GDM1 (cell line): ENCODE data around the gene DIS3L2.
"Not testable (repeated sequence)": the region's sequence is repeated elsewhere in the genome, so short reads cannot be mapped to it uniquely, and the experiment has no call there.

ENCODE experiments used
- DNase-seq: peaks from one replicate; lab custom pipeline; 2025; lab: John Stamatoyannopoulos, UW

Gene DIS3L2

DNA sequence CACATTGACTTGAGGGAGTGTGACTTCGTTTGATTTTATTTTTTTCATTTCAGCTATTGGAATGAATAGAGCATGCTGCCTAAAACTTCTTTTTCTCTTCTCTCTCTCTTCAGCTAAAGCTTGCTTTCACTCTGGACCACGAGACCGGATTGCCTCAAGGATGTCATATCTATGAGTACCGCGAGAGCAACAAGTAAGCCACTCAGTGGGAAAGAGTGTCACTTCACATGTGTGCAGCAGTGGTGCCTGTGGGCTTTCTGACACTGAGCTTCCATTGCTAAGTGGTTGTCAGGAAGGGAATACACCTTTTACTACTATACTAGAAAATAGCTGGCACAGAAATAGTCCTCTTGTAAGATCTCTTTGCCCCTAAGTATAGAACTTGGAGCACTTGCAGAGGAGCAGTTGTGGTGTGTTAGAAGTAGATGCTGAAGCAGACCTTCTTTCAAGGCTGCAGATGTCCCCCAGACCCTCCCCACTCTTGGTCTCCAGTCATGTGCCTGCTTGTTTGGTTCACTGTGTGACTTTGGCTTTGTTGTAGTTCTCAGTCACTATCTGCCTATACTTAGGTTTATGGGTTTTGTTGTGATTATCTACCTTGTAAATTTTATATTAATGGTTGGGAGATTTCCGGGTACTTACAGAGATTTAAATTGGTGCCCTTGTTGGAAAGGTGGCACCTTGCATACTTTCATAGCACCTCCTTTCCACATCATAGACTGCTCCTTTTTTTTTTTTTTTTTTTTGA is 338.6 kb downstream of the DIS3L2 start:
- DNase-seq, result no peak

DNA sequence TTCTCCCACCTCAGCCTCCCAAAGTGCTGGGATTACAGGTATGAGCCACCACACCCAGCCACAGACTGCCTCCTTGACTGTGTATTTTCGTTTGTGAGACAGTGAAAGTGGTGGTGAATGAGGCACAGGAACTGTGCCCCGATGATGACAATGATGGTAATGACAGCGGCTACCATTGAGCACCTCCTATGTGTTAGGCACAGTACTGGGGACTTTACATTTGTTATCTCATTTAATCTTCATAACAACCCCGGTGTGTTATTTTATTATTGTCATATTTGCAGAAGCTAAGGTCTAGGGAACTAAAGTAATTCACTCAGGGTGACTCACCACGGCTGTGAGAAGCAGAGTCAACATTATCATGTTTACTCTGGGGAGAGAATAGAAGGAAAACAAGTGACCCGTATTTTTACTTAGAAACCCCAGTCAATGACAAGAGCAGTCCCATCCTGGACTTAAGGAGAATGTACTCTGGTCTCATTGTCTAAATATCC is 339.4 kb downstream of the DIS3L2 start:
- DNase-seq, result no peak

GRCh38 chr2:232304236-232304635 is 342.7 kb downstream of the DIS3L2 start:
- no peak for DNase-seq

- no peak for DNase-seq
These were observed 345.3 kb downstream of the DIS3L2 start for GRCh38 chr2:232306741-232307305.

DNA sequence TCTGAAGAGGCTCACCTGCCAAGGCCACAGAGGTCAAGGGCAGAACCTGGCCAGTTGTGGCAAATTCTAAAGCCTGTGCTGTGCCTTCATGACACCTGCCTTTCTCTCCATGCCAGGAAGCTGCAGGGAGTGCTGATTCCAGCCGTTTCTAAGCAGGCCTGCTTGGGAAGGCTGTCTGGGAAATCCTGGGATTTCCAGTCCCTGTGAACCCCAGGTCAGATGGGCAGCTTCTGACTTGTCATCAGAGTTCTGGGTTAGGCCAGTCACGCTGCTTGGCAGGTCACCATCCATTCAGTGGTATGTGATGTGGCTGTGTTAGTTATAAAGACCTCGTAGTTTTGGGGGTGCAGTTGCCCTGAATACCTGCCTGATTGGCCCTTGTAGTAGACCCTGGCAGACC is 346.3 kb downstream of the DIS3L2 start:
- no peak for DNase-seq

DNA sequence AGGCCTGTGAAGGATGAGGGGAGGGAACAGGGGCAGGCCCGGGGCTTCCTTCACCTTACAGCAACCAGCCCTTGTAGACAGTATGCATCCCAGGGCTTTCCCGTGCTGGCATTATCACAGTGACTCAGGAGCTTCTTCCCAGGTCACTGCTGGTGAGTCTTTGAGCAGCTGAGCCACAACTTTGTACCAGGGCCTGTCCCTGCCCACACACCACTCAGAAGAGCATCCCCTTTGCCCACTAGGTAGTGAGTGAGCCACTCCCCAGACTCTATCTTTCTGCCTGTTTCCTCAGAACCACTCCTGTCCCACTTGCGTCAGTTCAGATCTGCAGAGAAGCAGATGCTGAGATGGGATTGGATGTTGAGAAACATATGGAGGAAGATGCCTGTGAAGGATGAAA is 347.5 kb downstream of the DIS3L2 start:
- DNase-seq, result no peak

DNA sequence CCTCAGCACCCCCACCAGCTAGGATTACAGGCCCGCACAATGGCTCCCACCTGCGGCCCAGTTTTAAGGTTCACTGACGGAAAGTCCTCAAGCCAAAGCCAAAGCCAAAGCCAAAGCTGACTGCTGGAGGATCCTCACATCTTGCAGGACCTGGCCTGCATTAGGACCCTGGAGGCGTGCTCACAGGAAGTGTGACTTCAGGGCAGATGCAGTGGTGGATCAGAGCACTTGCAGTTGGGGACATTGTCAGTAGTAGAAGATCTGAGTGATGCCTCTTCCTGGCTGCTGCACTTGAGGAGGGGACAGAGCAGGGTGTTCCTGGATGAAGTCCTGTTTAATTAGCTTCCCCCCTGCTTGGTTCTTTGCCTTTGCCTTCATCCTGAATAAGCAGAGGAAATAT is 348.1 kb downstream of the DIS3L2 start:
- no peak for DNase-seq

- DNase-seq, result no peak
These were observed 348.6 kb downstream of the DIS3L2 start for GRCh38 chr2:232310121-232310520.

DNA sequence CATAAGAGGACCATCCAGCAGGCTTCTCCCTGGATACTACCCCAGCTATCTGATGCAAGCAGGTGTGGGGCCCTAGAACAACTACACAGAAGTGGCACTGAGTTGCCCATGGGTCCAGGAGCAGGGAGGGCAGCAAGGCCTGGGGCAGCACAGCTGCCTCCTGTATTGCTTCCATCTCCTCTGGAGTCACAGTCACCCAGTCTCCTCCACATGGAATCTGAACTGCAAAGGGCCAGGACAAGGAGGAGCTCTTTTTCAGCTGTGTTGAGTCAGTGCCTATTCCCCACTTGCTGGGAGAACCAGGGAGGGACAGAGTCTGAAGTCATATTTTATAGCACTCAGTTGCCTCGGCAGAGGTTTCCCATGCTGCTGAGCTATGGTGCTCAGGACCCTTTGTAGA is 349.2 kb downstream of the DIS3L2 start:
- no peak for DNase-seq

DNA sequence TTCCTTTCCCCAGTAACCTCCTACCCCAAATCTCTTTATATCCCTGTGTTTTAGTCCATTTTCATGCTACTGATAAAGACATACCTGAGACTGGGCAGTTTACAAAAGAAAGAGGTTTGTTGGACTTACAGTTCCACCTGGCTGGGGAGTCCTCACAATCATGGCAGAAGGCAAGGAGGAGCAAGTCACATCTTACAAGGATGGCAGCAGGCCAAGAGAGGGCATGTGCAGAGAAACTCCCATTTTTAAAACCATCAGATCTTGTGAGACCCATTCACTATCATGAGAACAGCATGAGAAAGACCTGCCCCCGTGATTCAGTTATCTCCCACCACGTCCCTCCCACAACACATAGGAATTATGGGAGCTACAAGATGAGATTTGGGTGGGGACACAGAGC is 352.1 kb downstream of the DIS3L2 start:
- DNase-seq, result not testable (repeated sequence)

GRCh38 chr2:232315049-232315922 is 353.8 kb downstream of the DIS3L2 start:
- DNase-seq, result peak; percentile 86

- no peak for DNase-seq
These were observed 354.4 kb downstream of the DIS3L2 start for GRCh38 chr2:232315923-232316299.

DNA sequence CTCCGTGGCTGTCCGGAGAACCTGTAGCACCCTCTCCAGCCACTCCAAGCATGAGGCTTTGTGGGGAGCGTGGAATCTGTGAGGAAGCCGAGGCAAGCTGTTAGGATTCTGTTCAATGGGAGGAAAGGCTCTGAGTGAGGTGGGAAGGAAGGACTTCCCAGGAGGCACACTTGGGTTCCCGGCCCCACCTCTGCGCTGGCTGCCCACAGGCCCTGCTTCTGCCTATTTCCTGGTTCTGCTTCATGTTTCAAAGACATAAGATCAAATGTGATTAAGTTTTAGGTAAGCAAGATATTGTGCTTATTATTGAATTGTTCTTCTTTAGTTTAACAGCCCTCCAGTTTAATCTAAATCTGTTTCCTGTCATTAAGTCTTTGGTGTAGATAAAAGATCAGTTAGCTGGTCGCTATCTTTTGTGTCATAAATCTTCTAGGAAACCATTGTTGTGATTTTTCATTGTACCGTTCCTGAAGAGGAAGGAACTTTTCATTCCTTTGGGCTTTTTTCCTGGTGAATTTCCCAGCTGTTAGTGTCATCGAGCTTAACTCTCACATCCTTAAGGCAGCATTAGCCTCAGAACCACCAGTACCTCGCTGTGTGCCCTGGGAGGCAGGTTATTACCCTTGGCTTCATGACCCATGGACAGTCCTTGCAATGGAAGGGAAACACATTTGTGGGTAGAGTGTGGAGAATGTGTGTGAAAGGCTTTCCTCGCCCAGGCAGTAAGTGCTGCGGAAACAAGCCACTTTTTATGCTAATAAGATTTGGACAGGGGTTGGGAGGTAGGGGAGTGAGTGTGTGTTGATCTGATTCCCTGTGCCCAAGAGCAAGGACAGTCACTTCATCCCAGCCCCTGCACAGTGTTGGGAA is 355.2 kb downstream of the DIS3L2 start:
- no peak for DNase-seq

- no peak for DNase-seq
These were observed 356.8 kb downstream of the DIS3L2 start for GRCh38 chr2:232318169-232318855.

DNA sequence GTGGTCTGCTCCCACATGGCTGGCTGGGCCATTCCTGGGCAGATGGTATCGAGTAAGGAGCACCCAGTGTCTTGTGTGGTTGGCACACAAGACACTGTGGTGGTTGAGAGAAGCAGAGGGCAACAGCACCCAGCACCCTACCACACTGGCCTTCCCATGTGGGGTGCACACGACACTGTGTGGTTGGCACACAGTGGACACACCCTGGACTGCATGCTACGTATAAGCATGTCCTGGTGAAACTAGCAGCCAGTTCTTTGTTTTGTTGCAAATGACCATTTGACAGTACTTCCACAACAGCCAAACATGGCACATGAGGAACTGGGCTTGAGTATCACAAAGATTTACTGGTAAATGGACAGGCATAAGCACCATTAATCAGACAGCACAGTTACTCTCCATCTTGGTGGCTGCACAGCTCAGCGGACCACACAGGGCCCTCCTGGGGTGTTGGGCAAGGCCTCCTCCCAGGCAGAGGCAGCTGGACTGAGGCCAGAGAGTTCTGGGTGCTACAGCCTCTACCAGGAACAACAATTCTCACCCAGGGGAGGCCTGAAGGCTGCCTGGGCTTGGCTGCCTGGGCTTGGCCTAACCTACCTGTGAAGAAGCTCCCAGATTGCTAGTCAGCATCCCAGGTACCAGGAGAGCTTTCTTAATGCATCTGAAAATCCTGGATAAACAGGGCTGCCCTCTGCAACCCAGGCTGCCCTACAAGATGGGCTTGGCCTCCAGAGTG is 357.7 kb downstream of the DIS3L2 start:
- no peak for DNase-seq

- no peak for DNase-seq
These were observed 358.4 kb downstream of the DIS3L2 start for GRCh38 chr2:232319803-232320442.

DNA sequence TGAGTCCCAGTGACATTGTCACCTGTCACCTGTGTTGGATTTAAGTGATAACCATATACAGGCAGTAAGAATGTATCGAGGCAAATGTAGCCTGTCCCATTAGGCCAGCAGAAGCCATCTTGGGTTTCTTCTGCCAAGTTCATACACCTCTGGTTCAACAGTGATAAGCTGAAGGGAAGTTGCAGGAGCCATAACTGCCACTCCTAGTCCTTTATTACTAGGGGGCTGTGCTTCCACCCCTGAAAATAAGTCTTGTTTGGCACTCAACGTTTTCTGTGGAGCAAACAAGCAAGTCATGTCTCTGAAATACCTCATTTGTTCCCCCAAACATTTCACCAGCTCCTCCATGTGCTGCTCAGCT is 358.9 kb downstream of the DIS3L2 start:
- DNase-seq, result no peak

DNA sequence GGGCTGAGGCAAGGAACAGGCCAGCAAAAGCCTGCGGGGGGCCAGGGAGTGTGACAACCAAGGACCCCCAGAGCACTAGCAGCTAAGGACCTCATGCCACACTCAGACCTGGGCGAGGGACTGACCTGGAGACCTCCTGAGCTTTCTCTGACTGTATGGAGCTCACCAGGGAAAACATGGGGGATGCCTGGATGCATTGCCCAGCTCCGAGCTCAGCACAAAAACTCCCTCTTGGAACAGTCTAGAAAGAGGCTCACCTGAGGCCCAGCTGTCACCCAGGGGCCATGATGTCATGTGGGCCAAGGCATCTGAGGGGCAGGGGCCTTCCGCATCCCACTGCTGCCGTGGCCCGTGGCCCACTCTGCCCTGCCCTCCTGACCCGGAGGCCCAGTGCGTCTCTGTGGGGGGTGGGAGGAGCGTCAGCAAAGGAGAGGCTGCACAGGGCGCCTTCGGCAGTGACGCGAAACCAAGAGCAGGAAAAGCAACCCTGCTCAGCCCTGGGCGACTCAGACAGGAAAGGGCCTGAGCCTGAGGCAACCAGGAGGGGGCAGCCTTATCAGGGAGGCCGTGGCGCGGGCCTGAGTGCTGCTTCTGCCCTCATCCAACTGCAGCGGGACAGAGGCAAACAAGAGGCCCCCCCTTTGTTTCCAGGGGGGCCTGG is 359.8 kb downstream of the DIS3L2 start:
- DNase-seq, result no peak

DNA sequence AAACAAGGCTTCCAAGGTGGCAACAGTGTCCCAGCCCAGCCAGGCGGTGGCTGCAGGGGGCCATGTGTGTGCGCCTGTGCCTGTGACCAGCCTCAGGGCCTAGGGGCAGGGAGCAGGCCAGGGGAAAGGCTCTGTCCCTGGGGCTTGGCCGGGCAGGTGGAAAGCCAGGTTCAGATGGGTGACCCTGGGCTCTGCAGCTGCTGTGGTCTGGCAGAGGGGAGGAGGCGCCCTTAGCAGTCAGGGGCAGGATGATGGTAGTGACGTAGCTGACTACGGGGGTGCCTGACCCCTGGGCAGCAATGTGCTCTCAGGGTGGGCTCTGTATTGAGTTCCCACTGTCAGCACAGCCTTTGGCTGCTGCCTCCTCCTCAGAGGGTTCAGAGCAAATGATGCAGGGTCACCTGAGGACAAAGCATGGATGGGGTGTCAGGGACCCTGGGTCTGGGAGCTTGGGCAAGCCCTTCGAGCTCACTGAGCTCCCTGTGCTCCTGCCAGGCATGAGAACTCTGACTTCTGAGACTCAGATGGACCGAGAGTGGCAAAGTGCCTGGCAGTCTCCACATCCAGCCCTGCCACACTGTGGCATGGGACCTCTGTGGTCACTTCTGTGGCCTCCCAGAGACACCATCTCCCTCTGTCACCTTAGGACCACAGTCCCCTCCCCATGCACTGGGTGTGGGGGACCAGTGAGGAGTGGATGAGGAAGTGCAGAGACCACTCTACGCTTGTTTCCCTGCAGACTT is 360.5 kb downstream of the DIS3L2 start:
- no peak for DNase-seq
